ENCODE measurements around the gene BUB3.

BUB3 gene

DNA sequence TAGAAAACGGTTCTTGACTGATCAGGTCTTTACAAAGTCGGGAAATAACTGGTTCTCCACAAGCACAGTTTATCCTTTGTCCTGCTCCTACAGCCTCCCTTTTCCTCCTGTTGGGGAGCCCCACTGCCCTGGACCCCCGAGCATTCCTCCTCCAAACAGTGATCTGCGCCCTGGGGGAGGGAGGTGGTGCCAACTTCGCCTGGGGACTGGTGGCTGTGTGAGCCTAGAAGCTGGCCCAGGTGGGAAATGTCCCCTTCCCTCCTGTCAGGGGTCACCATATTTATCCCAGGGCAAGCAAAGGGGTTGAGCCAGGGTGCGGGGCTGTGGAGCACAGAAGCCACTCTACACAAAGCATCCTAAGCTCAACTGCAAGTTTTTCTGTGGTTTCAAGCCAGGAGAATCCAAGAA lies 13.2 kb upstream of the BUB3 start:
- Histone ChIP-seq H3K4me2 (ENCODE audit: low read length) (no peak overlapping the region), H2AFZ (ENCODE audit: insufficient read depth, low read length, poor library complexity) (no peak overlapping the region), H3K9me3 (ENCODE audit: insufficient read depth, low read depth, low read length) (peaks cover 4% of the 10 kb centered on the region), H3K79me2 (ENCODE audit: control insufficient read depth, insufficient read depth, low read length, poor library complexity) (no peaks in the 10 kb centered on the region), H4K8ac (ENCODE audit: low read depth, low read length) (no peak overlapping the region), H2AK5ac (ENCODE audit: low read length) (no peak overlapping the region), H3K9ac (ENCODE audit: low read length) (no peak overlapping the region), H3K14ac (ENCODE audit: low read length) (no peak overlapping the region), H3K27ac (ENCODE audit: low read depth, low read length) (no peak overlapping the region), H2BK120ac (ENCODE audit: insufficient read depth, low read length, poor library complexity) (no peak overlapping the region), H3K4me1 (ENCODE audit: control insufficient read depth in 1 of 2, insufficient read depth in 2 of 2, low read length in 2 of 2) (peaks cover 8 to 23% of the 10 kb centered on the region in 2 experiments), H3K27me3 (ENCODE audit: insufficient read depth, low read length) (peaks cover 95% of the 10 kb centered on the region), H3K4me3 (ENCODE audit: low read depth, low read length) (no peak overlapping the region), H3K79me1 (ENCODE audit: low read length) (no peaks in the 10 kb centered on the region), H4K91ac (ENCODE audit: low read depth, low read length) (no peak overlapping the region), H3K18ac (ENCODE audit: low read length) (no peak overlapping the region), H2BK5ac (ENCODE audit: low read depth, low read length, poor library complexity) (no peak overlapping the region), H3K36me3 (ENCODE audit: control insufficient read depth in 1 of 2, insufficient read depth in 2 of 2, low read length in 2 of 2) (no peaks in the 10 kb centered on the region), H3K23ac (ENCODE audit: low read length) (no peak overlapping the region), H4K12ac (ENCODE audit: low read depth, low read length) (no peak overlapping the region), H3K4ac (ENCODE audit: low read depth, low read length) (no peak overlapping the region), H2BK12ac (ENCODE audit: low read length) (no peak overlapping the region)
- no CpG with 5 or more reads among the region's 6 CpGs for WGBS (ENCODE audit: extremely low coverage, insufficient coverage, insufficient read length)
- DNase-seq: no peak

DNA sequence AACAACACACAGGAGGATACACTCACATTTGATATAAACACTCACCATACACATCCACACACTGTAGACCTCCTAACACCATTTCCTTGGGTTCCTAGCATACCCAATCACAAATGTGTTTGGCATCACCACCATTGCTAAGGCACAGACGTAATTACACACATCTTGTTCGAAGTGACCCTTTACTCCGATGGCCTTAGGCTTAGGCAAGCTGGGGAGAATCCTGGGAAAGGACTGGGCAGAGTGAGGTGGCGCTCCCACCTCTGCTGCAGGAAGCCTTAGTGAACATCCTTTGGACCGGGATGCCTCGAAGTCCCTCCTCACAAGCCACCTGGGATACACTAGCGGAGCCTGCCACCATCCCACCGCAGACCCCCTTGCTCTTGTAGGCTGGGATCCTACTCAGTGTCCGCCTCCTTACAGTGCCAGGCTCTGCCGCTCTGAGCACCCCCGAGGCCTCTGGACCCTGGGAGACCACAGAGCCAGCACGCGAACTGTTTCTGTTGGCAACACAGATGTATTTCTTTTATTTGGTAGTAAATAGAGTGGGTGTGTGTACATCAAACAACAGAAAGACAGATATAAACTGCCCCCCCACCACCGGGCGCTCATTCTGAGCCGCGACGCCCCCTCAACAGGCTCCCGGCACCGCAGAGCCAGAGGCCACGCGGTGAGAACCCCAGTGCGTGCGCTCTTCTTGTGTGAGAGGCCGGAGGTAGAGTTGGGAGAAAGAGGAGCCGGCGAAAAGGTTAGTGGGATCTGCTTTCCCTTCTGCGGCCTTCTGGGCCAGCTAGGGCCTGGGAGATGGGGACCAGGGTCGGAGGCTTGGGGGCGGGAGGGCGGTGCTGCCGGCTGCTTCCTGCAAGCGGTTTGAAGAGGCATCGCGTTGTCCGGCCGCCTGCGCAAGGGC lies 12.2 kb upstream of the BUB3 start:
- H3K27me3 ChIP-seq (ENCODE audit: insufficient read depth, low read length): peaks cover 95% of the 10 kb centered on the region
- no peak overlapping the region for H4K8ac ChIP-seq (ENCODE audit: low read depth, low read length)
- no peak overlapping the region for H2BK120ac ChIP-seq (ENCODE audit: insufficient read depth, low read length, poor library complexity)
- H3K79me2 ChIP-seq (ENCODE audit: control insufficient read depth, insufficient read depth, low read length, poor library complexity): no peaks in the 10 kb centered on the region
- no peak overlapping the region for H3K4me3 ChIP-seq (ENCODE audit: low read depth, low read length)
- H2BK5ac ChIP-seq (ENCODE audit: low read depth, low read length, poor library complexity): no peak overlapping the region
- peaks cover 6% of the 10 kb centered on the region for H3K9me3 ChIP-seq (ENCODE audit: insufficient read depth, low read depth, low read length)
- no peak for DNase-seq
- H3K27ac ChIP-seq (ENCODE audit: low read depth, low read length): no peak overlapping the region
- no peak overlapping the region for H2BK12ac ChIP-seq (ENCODE audit: low read length)
- no peaks in the 10 kb centered on the region for H3K79me1 ChIP-seq (ENCODE audit: low read length)
- H3K14ac ChIP-seq (ENCODE audit: low read length): no peak overlapping the region
- H3K9ac ChIP-seq (ENCODE audit: low read length): no peak overlapping the region
- H3K36me3 ChIP-seq (ENCODE audit: control insufficient read depth in 1 of 2, insufficient read depth in 2 of 2, low read length in 2 of 2): no peaks in the 10 kb centered on the region
- H3K23ac ChIP-seq (ENCODE audit: low read length): no peak overlapping the region
- H3K4ac ChIP-seq (ENCODE audit: low read depth, low read length): no peak overlapping the region
- no peak overlapping the region for H4K12ac ChIP-seq (ENCODE audit: low read depth, low read length)
- peaks cover 3 to 16% of the 10 kb centered on the region in 2 experiments for H3K4me1 ChIP-seq (ENCODE audit: control insufficient read depth in 1 of 2, insufficient read depth in 2 of 2, low read length in 2 of 2)
- no peak overlapping the region for H4K91ac ChIP-seq (ENCODE audit: low read depth, low read length)
- H3K18ac ChIP-seq (ENCODE audit: low read length): no peak overlapping the region
- no peak overlapping the region for H2AFZ ChIP-seq (ENCODE audit: insufficient read depth, low read length, poor library complexity)
- WGBS (ENCODE audit: extremely low coverage, insufficient coverage, insufficient read length): no CpG with 5 or more reads among the region's 38 CpGs
- no peak overlapping the region for H3K4me2 ChIP-seq (ENCODE audit: low read length)
- H2AK5ac ChIP-seq (ENCODE audit: low read length): no peak overlapping the region

DNA sequence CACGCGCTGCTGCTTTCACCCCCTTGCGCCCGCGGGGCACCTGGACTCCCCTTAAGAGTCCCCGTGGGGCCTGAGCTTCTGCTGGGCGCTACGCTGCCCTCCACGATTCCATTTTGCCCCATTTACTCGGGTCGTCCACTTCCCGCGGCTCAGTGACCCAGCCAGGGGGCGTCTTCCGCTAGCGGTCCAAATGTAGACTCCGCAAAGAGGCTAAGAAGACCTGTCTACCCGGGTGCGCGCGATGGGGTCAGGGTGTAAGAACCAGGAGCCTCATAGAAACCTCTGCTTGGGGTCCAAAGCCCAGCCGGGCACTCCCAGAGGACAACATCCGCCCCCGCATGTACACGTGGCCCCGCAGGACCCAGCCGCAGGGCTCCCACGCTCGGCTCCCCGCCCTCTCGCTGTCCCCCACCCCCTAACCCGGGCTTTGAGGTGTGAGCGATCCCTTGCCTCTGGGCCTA lies 11.5 kb upstream of the BUB3 start:
- H3K79me2 ChIP-seq (ENCODE audit: control insufficient read depth, insufficient read depth, low read length, poor library complexity): no peaks in the 10 kb centered on the region
- H3K14ac ChIP-seq (ENCODE audit: low read length): no peak overlapping the region
- no peak overlapping the region for H3K4me3 ChIP-seq (ENCODE audit: low read depth, low read length)
- H3K27ac ChIP-seq (ENCODE audit: low read depth, low read length): no peak overlapping the region
- H3K4me2 ChIP-seq (ENCODE audit: low read length): no peak overlapping the region
- no peak overlapping the region for H3K9ac ChIP-seq (ENCODE audit: low read length)
- no peaks in the 10 kb centered on the region for H3K79me1 ChIP-seq (ENCODE audit: low read length)
- DNase-seq: no peak
- no peak overlapping the region for H2BK5ac ChIP-seq (ENCODE audit: low read depth, low read length, poor library complexity)
- no peak overlapping the region for H2BK120ac ChIP-seq (ENCODE audit: insufficient read depth, low read length, poor library complexity)
- H3K23ac ChIP-seq (ENCODE audit: low read length): no peak overlapping the region
- peaks cover 6% of the 10 kb centered on the region for H3K9me3 ChIP-seq (ENCODE audit: insufficient read depth, low read depth, low read length)
- H4K91ac ChIP-seq (ENCODE audit: low read depth, low read length): no peak overlapping the region
- no peak overlapping the region for H3K18ac ChIP-seq (ENCODE audit: low read length)
- H3K27me3 ChIP-seq (ENCODE audit: insufficient read depth, low read length): peaks cover 95% of the 10 kb centered on the region
- H2AK5ac ChIP-seq (ENCODE audit: low read length): no peak overlapping the region
- H3K4ac ChIP-seq (ENCODE audit: low read depth, low read length): no peak overlapping the region
- WGBS (ENCODE audit: extremely low coverage, insufficient coverage, insufficient read length): no CpG with 5 or more reads among the region's 33 CpGs
- H4K12ac ChIP-seq (ENCODE audit: low read depth, low read length): no peak overlapping the region
- no peak overlapping the region for H2AFZ ChIP-seq (ENCODE audit: insufficient read depth, low read length, poor library complexity)
- H2BK12ac ChIP-seq (ENCODE audit: low read length): no peak overlapping the region
- H3K4me1 ChIP-seq (ENCODE audit: control insufficient read depth in 1 of 2, insufficient read depth in 2 of 2, low read length in 2 of 2): peaks cover 0 to 11% of the 10 kb centered on the region in 2 experiments
- H4K8ac ChIP-seq (ENCODE audit: low read depth, low read length): no peak overlapping the region
- H3K36me3 ChIP-seq (ENCODE audit: control insufficient read depth in 1 of 2, insufficient read depth in 2 of 2, low read length in 2 of 2): no peaks in the 10 kb centered on the region

DNA sequence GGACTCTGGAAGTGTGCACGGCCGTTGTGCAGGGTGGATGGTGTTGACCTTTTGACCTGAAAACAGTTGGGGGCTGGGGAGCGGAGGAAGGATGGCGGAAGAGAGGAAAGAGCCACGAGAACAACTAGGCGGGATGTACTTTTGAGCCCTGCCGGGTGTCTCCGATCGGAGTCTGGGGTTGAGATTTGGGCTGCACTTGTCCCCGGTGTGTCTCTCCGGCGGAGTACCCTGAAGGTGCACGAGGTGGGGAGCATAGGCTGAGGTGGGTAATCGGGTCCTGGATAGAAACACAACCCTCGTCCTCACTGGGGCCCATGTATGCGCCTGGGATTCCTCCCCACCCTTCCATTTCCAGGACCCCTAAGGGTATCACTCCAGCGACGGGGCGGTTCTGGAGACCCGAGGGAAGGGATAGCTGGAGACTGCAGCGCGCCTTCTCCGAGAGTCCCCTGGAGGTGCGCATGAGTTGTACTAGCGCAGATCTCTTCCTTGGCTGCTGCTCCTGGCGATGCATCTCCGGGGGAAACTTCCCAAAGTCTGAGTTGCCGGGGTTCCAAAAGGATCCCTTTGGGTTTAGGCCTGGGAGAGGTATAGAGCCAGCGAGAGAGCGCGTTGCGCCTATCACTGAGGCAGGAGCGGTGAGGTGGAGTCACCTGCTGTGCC lies 10.9 kb upstream of the BUB3 start:
- peaks cover 0 to 12% of the 10 kb centered on the region in 2 experiments for H3K4me1 ChIP-seq (ENCODE audit: control insufficient read depth in 1 of 2, insufficient read depth in 2 of 2, low read length in 2 of 2)
- H3K79me2 ChIP-seq (ENCODE audit: control insufficient read depth, insufficient read depth, low read length, poor library complexity): no peaks in the 10 kb centered on the region
- H3K27ac ChIP-seq (ENCODE audit: low read depth, low read length): no peak overlapping the region
- H3K4me3 ChIP-seq (ENCODE audit: low read depth, low read length): no peak overlapping the region
- H3K18ac ChIP-seq (ENCODE audit: low read length): no peak overlapping the region
- no peak overlapping the region for H2AFZ ChIP-seq (ENCODE audit: insufficient read depth, low read length, poor library complexity)
- H4K91ac ChIP-seq (ENCODE audit: low read depth, low read length): no peak overlapping the region
- H3K27me3 ChIP-seq (ENCODE audit: insufficient read depth, low read length): peaks cover 95% of the 10 kb centered on the region
- no peak overlapping the region for H2BK5ac ChIP-seq (ENCODE audit: low read depth, low read length, poor library complexity)
- peak overlapping the region; percentile 22 for H3K23ac ChIP-seq (ENCODE audit: low read length)
- no peak overlapping the region for H2BK12ac ChIP-seq (ENCODE audit: low read length)
- peaks cover 6% of the 10 kb centered on the region for H3K9me3 ChIP-seq (ENCODE audit: insufficient read depth, low read depth, low read length)
- no peak overlapping the region for H4K8ac ChIP-seq (ENCODE audit: low read depth, low read length)
- no peaks in the 10 kb centered on the region for H3K36me3 ChIP-seq (ENCODE audit: control insufficient read depth in 1 of 2, insufficient read depth in 2 of 2, low read length in 2 of 2)
- no peak overlapping the region for H3K4me2 ChIP-seq (ENCODE audit: low read length)
- no peak overlapping the region for H3K14ac ChIP-seq (ENCODE audit: low read length)
- no peak overlapping the region for H4K12ac ChIP-seq (ENCODE audit: low read depth, low read length)
- H3K9ac ChIP-seq (ENCODE audit: low read length): no peak overlapping the region
- H2BK120ac ChIP-seq (ENCODE audit: insufficient read depth, low read length, poor library complexity): no peak overlapping the region
- no peak for DNase-seq
- no peaks in the 10 kb centered on the region for H3K79me1 ChIP-seq (ENCODE audit: low read length)
- no peak overlapping the region for H3K4ac ChIP-seq (ENCODE audit: low read depth, low read length)
- H2AK5ac ChIP-seq (ENCODE audit: low read length): no peak overlapping the region
- no CpG with 5 or more reads among the region's 33 CpGs for WGBS (ENCODE audit: extremely low coverage, insufficient coverage, insufficient read length)

Data from trophoblast cell (in vitro differentiated cells and primary cell).